IPS DF 4.7 (cell line): ENCODE measurements around the gene ZSCAN20.
"Not testable (repeated sequence)": the region's sequence is repeated elsewhere in the genome, so short reads cannot be mapped to it uniquely, and the experiment has no call there.

ENCODE experiments used
- DNase-seq: peaks from one replicate; pipeline ENCODE4 v3.0.0-alpha.2; 2013; ENCODE audit warnings: low spot score; ENCODE audit errors: extremely low read depth

Gene ZSCAN20

GRCh38 chr1:33482412-33482811, 10.0 kb downstream of the ZSCAN20 start:
- DNase-seq, result no peak

GRCh38 chr1:33488624-33489023, 16.2 kb downstream of the ZSCAN20 start:
- DNase-seq, result no peak

DNA sequence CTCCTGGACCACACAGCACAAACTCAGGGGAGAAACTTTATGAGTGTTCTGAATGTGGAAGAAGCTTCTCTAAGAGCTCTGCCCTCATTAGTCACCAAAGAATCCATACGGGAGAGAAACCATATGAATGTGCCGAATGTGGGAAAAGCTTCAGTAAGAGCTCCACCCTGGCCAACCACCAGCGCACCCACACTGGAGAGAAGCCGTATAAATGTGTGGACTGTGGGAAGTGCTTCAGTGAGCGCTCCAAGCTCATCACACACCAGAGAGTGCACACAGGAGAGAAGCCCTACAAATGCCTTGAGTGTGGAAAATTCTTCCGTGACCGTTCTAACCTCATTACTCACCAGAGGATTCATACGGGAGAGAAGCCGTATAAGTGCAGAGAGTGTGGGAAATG, 22.5 kb downstream of the ZSCAN20 start:
- DNase-seq, result no peak

GRCh38 chr1:33497410-33497809, 25.0 kb downstream of the ZSCAN20 start:
- DNase-seq, result no peak

GRCh38 chr1:33500547-33500946, 28.1 kb downstream of the ZSCAN20 start:
- no peak for DNase-seq

GRCh38 chr1:33501309-33501708, 28.9 kb downstream of the ZSCAN20 start:
- no peak for DNase-seq

DNA sequence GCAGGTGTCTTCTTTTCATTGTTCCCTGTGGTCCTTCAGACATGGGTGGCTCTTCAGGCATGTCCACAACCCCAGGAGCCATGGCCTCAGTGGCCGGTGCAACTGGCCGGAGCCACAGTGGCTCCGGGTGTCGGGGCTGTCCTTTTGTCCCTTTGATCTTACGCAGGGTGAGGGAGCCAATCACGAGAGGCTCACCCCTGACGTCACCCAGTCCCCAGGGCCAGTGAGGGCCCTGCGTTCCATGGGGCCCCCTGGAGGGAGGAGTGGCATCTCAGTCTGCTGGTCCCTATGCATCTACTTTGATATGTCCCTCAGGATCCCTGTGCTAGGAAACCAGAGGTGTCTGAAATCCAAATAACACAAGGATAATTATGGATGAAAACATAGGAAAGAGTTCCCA, 29.3 kb downstream of the ZSCAN20 start:
- no peak for DNase-seq

GRCh38 chr1:33502726-33503125, 30.3 kb downstream of the ZSCAN20 start:
- no peak for DNase-seq

- no peak for DNase-seq
Measured at GRCh38 chr1:33503506-33503905, 31.1 kb downstream of the ZSCAN20 start.

- no peak for DNase-seq
Measured at GRCh38 chr1:33507661-33508060, 35.2 kb downstream of the ZSCAN20 start.

DNA sequence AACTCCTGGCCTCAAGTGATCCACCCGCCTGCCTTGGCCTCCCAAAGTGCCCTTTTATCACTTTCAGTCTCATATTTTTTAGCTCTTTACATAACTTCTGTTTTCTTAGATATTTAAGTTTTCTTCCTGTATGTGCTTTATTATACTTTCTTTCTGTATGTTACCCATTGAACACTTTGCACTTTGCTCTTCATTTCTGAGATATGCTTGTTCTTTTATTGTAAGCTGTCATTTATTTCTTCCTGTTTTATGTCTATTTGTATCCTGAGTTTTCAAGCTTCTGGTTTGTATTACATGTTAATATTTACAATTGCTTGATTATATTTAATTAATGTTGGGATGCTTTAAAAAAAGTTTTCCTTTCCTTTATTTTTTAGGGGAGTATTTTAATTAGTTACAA, 35.7 kb downstream of the ZSCAN20 start:
- no peak for DNase-seq

- DNase-seq, result not testable (repeated sequence)
Measured at GRCh38 chr1:33509276-33509675, 36.8 kb downstream of the ZSCAN20 start.

- no peak for DNase-seq
Measured at GRCh38 chr1:33512226-33513011, 40.0 kb downstream of the ZSCAN20 start.

DNA sequence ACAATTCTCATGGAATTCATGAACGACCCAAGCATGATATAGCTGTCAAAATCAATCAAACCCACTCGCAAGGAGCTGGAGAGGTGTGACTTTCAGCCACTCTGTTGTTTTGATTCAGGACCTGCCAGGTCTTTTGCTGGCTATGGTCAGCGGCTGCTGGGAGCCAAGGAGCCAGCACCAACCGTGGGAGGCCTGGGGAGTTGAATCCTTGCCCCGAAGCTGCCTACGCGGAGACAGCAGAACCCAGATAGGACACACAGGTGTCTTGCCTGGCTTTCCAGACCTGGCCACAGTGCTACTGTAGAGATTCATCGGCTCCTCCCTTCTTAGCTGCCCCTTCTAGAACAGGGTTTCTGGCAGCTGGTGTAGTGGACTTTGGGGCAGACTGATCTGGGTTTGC, 42.7 kb downstream of the ZSCAN20 start:
- no peak for DNase-seq

- no peak for DNase-seq
Measured at GRCh38 chr1:33515607-33516006, 43.2 kb downstream of the ZSCAN20 start.

- no peak for DNase-seq
Measured at GRCh38 chr1:33516428-33516827, 44.0 kb downstream of the ZSCAN20 start.

GRCh38 chr1:33516891-33517567, 44.6 kb downstream of the ZSCAN20 start:
- no peak for DNase-seq

DNA sequence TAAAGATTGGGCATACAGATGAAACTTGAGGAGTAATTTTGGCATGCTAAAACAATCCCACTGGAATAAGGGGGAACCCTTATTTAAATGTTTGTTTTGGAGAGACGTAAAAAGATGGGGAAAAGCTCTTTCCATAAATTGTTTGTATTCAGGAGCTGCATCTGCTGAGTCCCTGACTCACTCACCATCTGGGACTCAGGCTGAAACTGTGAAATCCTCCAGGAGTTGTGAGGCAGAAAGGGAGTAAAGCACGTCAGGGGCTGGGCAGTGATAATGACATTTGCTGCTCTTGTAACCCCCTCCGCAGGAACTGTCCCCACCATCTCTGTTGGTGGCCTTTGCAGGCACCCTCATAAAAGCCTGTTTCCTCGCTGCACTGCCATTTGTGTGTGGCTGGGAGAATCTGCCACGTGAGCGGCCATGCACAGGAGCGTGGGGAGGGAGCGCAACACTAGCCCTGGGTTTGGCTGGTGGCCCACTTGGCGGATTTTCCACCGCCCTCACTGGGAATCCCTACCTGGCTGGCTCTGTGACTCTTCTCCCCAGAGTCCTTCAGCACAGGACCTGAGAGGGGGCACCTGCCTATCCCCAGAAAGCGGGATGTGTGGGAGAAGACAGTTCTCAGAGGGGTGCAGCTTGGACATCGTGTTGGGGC, 45.3 kb downstream of the ZSCAN20 start:
- DNase-seq, result no peak

- no peak for DNase-seq
Measured at GRCh38 chr1:33519240-33519884, 46.9 kb downstream of the ZSCAN20 start.

- no peak for DNase-seq
Measured at GRCh38 chr1:33524586-33524985, 52.1 kb downstream of the ZSCAN20 start.

- no peak for DNase-seq
Measured at GRCh38 chr1:33527934-33528333, 55.5 kb downstream of the ZSCAN20 start.

DNA sequence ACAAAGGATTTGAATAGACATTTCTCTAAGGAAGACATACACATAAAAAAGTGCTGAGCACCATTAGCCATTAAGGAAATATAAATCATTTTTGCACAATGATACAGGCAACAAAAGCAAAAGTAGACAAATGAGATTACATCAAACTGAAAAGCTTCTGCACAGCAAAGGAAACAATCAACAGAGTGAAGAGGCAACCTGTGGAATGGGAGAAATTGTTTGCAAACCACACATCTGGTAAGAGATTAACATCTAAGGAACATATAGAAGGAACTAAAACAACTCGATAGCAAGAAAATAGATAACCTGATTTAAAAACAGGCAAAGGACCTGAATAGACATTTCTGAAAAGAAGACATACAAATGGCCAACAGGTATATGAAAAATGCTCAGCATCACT, 57.5 kb downstream of the ZSCAN20 start:
- no peak for DNase-seq
